GM18909 (cell line): ENCODE data around the gene IQCC.

Experiments used
- ATAC-seq: cut with Tn5 transposase; IDR thresholded peaks from one replicate; pipeline ENCODE4 v1.9.1; 2021; ENCODE audit warnings: mild to moderate bottlenecking; ENCODE audit not compliant: unreplicated experiment, poor library complexity

The IQCC gene

GRCh38 chr1:32195531-32195930, 9.9 kb upstream of the IQCC start:
- ATAC-seq = no peak

GRCh38 chr1:32195972-32196823, 9.3 kb upstream of the IQCC start:
- ATAC-seq = no peak

- no peak for ATAC-seq
Measured at GRCh38 chr1:32197074-32197473, 8.4 kb upstream of the IQCC start.

- no peak for ATAC-seq
Measured at GRCh38 chr1:32197837-32198236, 7.6 kb upstream of the IQCC start.

- ATAC-seq = no peak
Measured at GRCh38 chr1:32198237-32199042, 7.0 kb upstream of the IQCC start.

GRCh38 chr1:32199043-32199716, 6.3 kb upstream of the IQCC start:
- ATAC-seq = no peak

GRCh38 chr1:32199717-32200072, 5.8 kb upstream of the IQCC start:
- ATAC-seq = no peak

GRCh38 chr1:32200226-32201010, 5.1 kb upstream of the IQCC start, which contains the start of gene CCDC28B:
Gene CCDC28B, plus strand, starts transcription at chr1:32200595. Its CDS starts 1,341 bp downstream, at chr1:32201936.
- ATAC-seq = no peak

GRCh38 chr1:32201011-32201855, 4.2 kb upstream of the IQCC start:
- ATAC-seq = peak; percentile 45

- ATAC-seq = no peak
Measured at GRCh38 chr1:32204943-32205361, 519 bp upstream of the IQCC start.

- no peak for ATAC-seq
Measured at GRCh38 chr1:32208469-32208868, 3.0 kb downstream of the IQCC start.

GRCh38 chr1:32208891-32209328, 3.4 kb downstream of the IQCC start, which contains the start of gene DCDC2B:
Gene DCDC2B, plus strand, starts transcription at chr1:32209089. Its CDS starts 5 bp downstream, at chr1:32209094.
- ATAC-seq = no peak

GRCh38 chr1:32215629-32216480, 10.4 kb downstream of the IQCC start:
- ATAC-seq = no peak

- ATAC-seq = no peak
Measured at GRCh38 chr1:32216566-32216965, 11.1 kb downstream of the IQCC start.

GRCh38 chr1:32219022-32219421, 13.6 kb downstream of the IQCC start:
- no peak for ATAC-seq

GRCh38 chr1:32220746-32221580, 15.5 kb downstream of the IQCC start:
- ATAC-seq = no peak

- no peak for ATAC-seq
Measured at GRCh38 chr1:32221581-32221979, 16.1 kb downstream of the IQCC start.
